HG02759 (cell line): Measurements from ENCODE around the gene MORC2.

ENCODE experiments used
- ATAC-seq: cut with Tn5 transposase; IDR thresholded peaks from one replicate; pipeline ENCODE4 v1.9.1; 2021; ENCODE audit warnings: mild to moderate bottlenecking, moderate library complexity; ENCODE audit not compliant: unreplicated experiment

MORC2 gene

GRCh38 chr22:30949934-30950660 is 18.5 kb downstream of the MORC2 start:
- no peak for ATAC-seq

- ATAC-seq: no peak
These were observed 19.6 kb downstream of the MORC2 start for GRCh38 chr22:30948930-30949342.

GRCh38 chr22:30947816-30948454 is 20.6 kb downstream of the MORC2 start:
- ATAC-seq: no peak

GRCh38 chr22:30947173-30947815 is 21.3 kb downstream of the MORC2 start:
- ATAC-seq: no peak

- no peak for ATAC-seq
These were observed 22.2 kb downstream of the MORC2 start for GRCh38 chr22:30946354-30946753.

GRCh38 chr22:30945653-30946052 is 22.9 kb downstream of the MORC2 start:
- no peak for ATAC-seq

- ATAC-seq: no peak
These were observed 23.6 kb downstream of the MORC2 start for GRCh38 chr22:30944986-30945385.

- no peak for ATAC-seq
These were observed 25.2 kb downstream of the MORC2 start for GRCh38 chr22:30943368-30943767.

- ATAC-seq: no peak
These were observed 27.2 kb downstream of the MORC2 start for GRCh38 chr22:30941363-30941740.

- no peak for ATAC-seq
These were observed 27.8 kb downstream of the MORC2 start for GRCh38 chr22:30940685-30941362.

- ATAC-seq: no peak
These were observed 34.5 kb downstream of the MORC2 start for GRCh38 chr22:30934053-30934452.

- no peak for ATAC-seq
These were observed 35.1 kb downstream of the MORC2 start for GRCh38 chr22:30933457-30933856.

- no peak for ATAC-seq
These were observed 35.9 kb downstream of the MORC2 start for GRCh38 chr22:30932661-30933060.

- ATAC-seq: no peak
These were observed 36.9 kb downstream of the MORC2 start for GRCh38 chr22:30931541-30932300.

- ATAC-seq: no peak
These were observed 38.3 kb downstream of the MORC2 start for GRCh38 chr22:30930228-30930627.

- no peak for ATAC-seq
These were observed 40.2 kb downstream of the MORC2 start for GRCh38 chr22:30928401-30928800.

- no peak for ATAC-seq
These were observed 40.8 kb downstream of the MORC2 start for GRCh38 chr22:30927806-30928205.

- no peak for ATAC-seq
These were observed 41.9 kb downstream of the MORC2 start for GRCh38 chr22:30926706-30927105.

GRCh38 chr22:30925667-30926066 is 42.9 kb downstream of the MORC2 start:
- no peak for ATAC-seq

- ATAC-seq: no peak
These were observed 45.2 kb downstream of the MORC2 start for GRCh38 chr22:30923168-30923900.
